Panc1 (cell line): ENCODE results near the gene OSGIN1.

ENCODE experiments used
- CTCF ChIP-seq: fragments of 450-650 bp; IDR thresholded peaks from 2 replicates; pipeline ENCODE4 v1.5.1; 2017; ENCODE audit warnings: mild to moderate bottlenecking
- POLR2AphosphoS5 ChIP-seq: IDR thresholded peaks from 2 replicates; pipeline ENCODE4 v1.6.1; 2012; ENCODE audit warnings: mild to moderate bottlenecking, low read depth, low read length, moderate library complexity
- REST ChIP-seq, 2 experiments: IDR thresholded peaks; 2 replicates each; pipeline ENCODE4 v1.6.1; 2011 to 2012; ENCODE audit warnings: low read depth in 2 of 2, control low read depth in 1 of 2, low read length in 1 of 2, mild to moderate bottlenecking in 1 of 2, moderate library complexity in 1 of 2; ENCODE audit not compliant: insufficient read depth in 1 of 2
- TCF7L2 ChIP-seq: IDR thresholded peaks from 2 replicates; pipeline ENCODE4 v1.6.1; 2011; ENCODE audit warnings: mild to moderate bottlenecking, low read depth, low read length, inconsistent platforms

GRCh38 chr16:83954577-83955016 lies 1.6 kb downstream of the OSGIN1 start:
- TF ChIP-seq CTCF = no peak
- TF ChIP-seq POLR2AphosphoS5 = no peak
- no peak for TF ChIP-seq REST (IDR thresholded peaks at IDR 0.05; ENCODE audit: insufficient read depth in 1 of 2, low read depth in 2 of 2, low read length in 1 of 2)
- no peak for TF ChIP-seq TCF7L2
